HEK293T (cell line): ENCODE results near the gene SLAMF1.

ENCODE experiments used
- CTCF ChIA-PET: fragments of 350-600 bp; formaldehyde crosslinking; extraction: SDS; loops from one replicate; lab custom pipeline; 2021; ENCODE audit warnings: antibody characterized with exemption, inconsistent platforms; lab: Yijun Ruan, JAX
- POLR2A ChIA-PET: fragments of 350-600 bp; formaldehyde crosslinking; extraction: SDS; loops from one replicate; lab custom pipeline; 2020; ENCODE audit warnings: antibody characterized with exemption, inconsistent platforms; lab: Yijun Ruan, JAX
- DNase-seq: peaks from one replicate; pipeline ENCODE4 v3.0.0; 2012; ENCODE audit warnings: mixed read lengths; ENCODE audit errors: extremely low spot score
- ARNT ChIP-seq: fragments of 450-650 bp; IDR thresholded peaks from 2 replicates; pipeline ENCODE4 v1.6.1; 2017; ENCODE audit warnings: mild to moderate bottlenecking
- BHLHE40 ChIP-seq: fragments of 450-650 bp; IDR thresholded peaks from 2 replicates; pipeline ENCODE4 v1.6.1; 2016; ENCODE audit warnings: mild to moderate bottlenecking, moderate library complexity, borderline replicate concordance
- CTBP1 ChIP-seq: fragments of 450-650 bp; IDR thresholded peaks from 2 replicates; pipeline ENCODE4 v1.6.1; 2016; ENCODE audit warnings: borderline replicate concordance
- ELF4 ChIP-seq: fragments of 450-650 bp; IDR thresholded peaks from 2 replicates; pipeline ENCODE4 v1.6.1; 2017; ENCODE audit warnings: antibody characterized with exemption
- FOXA1 ChIP-seq: fragments of 450-650 bp; IDR thresholded peaks from 2 replicates; pipeline ENCODE4 v1.6.1; 2016; ENCODE audit warnings: mild to moderate bottlenecking
- FOXK2 ChIP-seq: fragments of 450-650 bp; IDR thresholded peaks from 2 replicates; pipeline ENCODE4 v1.6.1; 2016; ENCODE audit warnings: mild to moderate bottlenecking
- FOXM1 ChIP-seq: fragments of 450-650 bp; IDR thresholded peaks from 2 replicates; pipeline ENCODE4 v1.6.1; 2017; ENCODE audit warnings: mild to moderate bottlenecking, borderline replicate concordance
- HDGF ChIP-seq: fragments of 450-650 bp; IDR thresholded peaks from 2 replicates; pipeline ENCODE4 v1.6.1; 2017; ENCODE audit warnings: antibody characterized with exemption, borderline replicate concordance
- L3MBTL2 ChIP-seq: fragments of 450-650 bp; conservative IDR thresholded peaks from 2 replicates; pipeline ENCODE4 v1.6.1; 2016; ENCODE audit warnings: mild to moderate bottlenecking
- LEF1 ChIP-seq: fragments of 450-650 bp; IDR thresholded peaks from 2 replicates; pipeline ENCODE4 v1.6.1; 2017; ENCODE audit warnings: mild to moderate bottlenecking, borderline replicate concordance
- NFRKB ChIP-seq: fragments of 450-650 bp; IDR thresholded peaks from 2 replicates; pipeline ENCODE4 v1.6.1; 2016; ENCODE audit warnings: mild to moderate bottlenecking, moderate library complexity
- PKNOX1 ChIP-seq: fragments of 450-650 bp; IDR thresholded peaks from 2 replicates; pipeline ENCODE4 v1.6.1; 2016
- SP1 ChIP-seq: fragments of 450-650 bp; IDR thresholded peaks from 2 replicates; pipeline ENCODE4 v1.6.1; 2017
- SUZ12 ChIP-seq: fragments of 450-650 bp; IDR thresholded peaks from 2 replicates; pipeline ENCODE4 v1.6.1; 2016; ENCODE audit warnings: mild to moderate bottlenecking
- TARDBP ChIP-seq: fragments of 450-650 bp; IDR thresholded peaks from 2 replicates; pipeline ENCODE4 v1.6.1; 2016
- ZNF384 ChIP-seq: fragments of 450-650 bp; IDR thresholded peaks from 2 replicates; pipeline ENCODE4 v1.6.1; 2016

Gene SLAMF1

GRCh38 chr1:160558660-160559380, 88.0 kb downstream of the SLAMF1 start:
- ChIA-PET CTCF (interaction anchor here (0.7 kb wide), 1 partner anchor 11 kb away, joined by 3 read pairs; no protein-coding TSS in a partner anchor), POLR2A (no interaction called here)
- no peak for DNase-seq

More at GRCh38 chr1:160558660-160559380, 88.0 kb downstream of the SLAMF1 start:
- TF ChIP-seq ZNF384 (no peak), SP1 (no peak), L3MBTL2 (no peak), PKNOX1 (no peak), SUZ12 (no peak), ELF4 (no peak), HDGF (no peak), CTBP1 (no peak), LEF1 (no peak), NFRKB (no peak), BHLHE40 (no peak), FOXM1 (no peak), ARNT (no peak), TARDBP (no peak), FOXK2 (no peak), FOXA1 (no peak)
